GM19438 (cell line): ENCODE results near the gene LRRC7.
"Not testable (repeated sequence)": the region's sequence is repeated elsewhere in the genome, so short reads cannot be mapped to it uniquely, and the experiment has no call there.

Experiments used
- ATAC-seq: cut with Tn5 transposase; IDR thresholded peaks from one replicate; pipeline ENCODE4 v1.9.1; 2021; ENCODE audit warnings: low read depth; ENCODE audit not compliant: unreplicated experiment

LRRC7 gene

DNA sequence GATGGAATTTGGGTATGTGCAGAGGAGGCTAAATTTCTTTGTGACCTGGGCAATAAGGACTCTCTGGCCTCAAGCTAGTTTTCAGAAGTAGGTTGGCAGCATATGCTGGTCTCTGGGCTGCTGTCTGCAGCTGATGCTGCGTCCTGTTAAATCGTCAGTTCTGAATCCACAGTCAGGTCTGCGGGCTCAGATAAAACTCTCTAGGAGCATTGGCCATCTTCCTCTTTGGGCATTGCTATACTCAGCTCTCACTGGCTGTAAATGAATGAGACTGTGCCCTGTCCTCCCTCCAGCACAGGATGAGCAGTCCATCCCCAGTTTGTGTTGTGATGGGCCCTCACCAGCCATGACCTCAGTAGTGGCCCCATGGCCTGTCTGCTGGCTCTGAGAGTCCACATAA lies 365.0 kb downstream of the LRRC7 start:
- ATAC-seq = no peak

DNA sequence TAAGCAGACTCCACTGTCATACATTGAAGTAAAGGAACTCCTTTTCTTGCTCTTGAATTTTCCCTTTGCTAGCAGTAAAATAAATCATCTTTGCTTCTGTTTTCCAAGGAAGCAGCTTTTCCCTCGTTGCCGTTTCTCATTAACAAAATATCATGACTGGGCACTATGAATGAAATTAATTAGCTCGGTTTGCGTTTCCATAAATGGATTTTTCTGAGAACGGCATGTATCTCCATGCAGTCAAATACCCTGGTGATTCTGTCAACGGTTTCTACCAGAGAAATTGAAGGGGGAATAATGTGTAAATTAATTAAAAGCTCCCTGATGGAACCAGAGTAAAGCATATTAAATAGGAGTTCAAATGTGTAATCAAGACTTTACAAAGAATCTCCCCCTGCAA lies 372.5 kb downstream of the LRRC7 start:
- no peak for ATAC-seq

DNA sequence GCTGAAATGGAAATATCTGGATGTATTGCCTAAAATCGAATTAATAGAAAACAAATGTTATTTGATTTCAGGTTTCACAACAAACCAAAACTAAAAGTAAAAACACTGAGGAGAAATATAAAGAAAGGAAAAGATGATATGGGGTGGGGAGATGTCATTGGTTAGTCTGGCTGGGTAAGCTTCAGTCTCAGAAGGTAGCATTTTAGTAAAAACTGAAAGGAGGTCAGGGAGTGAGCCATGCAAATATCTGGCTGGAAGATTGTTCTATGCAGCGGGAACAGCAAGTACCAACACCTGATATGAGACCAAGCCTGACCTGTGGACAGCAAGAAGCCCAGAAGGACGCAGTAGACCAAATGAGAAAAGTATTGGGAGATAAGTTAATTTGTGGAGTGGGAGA lies 373.1 kb downstream of the LRRC7 start:
- no peak for ATAC-seq

DNA sequence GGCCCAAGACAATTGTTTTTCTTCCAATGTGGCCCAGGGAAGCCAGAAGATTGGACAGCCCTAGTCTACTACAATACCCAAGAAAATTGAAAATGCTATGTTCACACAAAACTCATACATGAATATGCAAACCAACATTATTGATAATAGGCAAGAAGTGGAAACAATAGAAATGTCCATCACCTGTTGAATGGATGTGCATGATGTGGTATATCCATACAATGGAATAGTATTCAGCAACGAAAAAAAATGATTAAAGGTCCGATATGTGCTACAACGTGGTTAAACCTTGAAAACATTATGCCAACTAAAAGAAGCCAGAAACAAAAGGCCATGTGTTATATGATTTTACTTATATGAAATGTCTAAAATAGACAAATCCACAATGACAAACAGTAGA lies 375.3 kb downstream of the LRRC7 start:
- ATAC-seq = no peak

DNA sequence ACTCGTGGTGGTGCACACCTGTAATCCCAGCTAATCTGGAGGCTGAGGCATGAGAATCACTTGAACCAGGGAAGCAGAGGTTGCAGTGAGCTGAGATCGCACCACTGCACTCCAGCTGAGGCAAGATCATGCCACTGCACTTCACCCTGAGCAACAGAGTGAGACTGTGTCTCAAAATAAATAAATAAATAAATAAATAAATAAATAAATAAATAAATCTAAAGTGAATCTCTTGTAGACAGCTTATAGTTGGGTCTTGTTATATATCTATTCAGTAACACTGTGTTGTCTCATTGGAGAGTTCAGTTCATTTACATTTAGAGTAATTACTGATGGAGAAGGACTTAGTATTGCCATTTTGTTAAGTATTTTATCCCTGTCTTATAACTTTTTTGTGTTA lies 379.2 kb downstream of the LRRC7 start:
- no peak for ATAC-seq

DNA sequence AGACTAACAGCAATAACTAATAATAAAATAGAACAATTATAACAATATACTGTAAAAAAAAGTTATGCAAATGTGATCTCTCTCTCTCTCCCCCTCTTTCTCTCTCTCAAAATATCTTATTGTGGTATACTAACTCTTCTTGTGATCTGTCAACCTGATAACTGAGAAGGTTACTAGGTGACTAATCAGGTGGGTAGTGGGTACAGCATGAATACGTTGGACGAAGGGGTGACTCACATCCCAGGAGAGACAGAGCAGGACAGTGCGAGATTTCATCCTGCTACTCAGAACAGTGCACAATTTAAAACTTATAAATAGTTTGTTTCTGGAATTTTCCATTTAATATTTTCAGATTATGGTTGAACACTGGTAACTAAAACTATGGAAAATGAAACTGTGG lies 380.1 kb downstream of the LRRC7 start:
- no peak for ATAC-seq

DNA sequence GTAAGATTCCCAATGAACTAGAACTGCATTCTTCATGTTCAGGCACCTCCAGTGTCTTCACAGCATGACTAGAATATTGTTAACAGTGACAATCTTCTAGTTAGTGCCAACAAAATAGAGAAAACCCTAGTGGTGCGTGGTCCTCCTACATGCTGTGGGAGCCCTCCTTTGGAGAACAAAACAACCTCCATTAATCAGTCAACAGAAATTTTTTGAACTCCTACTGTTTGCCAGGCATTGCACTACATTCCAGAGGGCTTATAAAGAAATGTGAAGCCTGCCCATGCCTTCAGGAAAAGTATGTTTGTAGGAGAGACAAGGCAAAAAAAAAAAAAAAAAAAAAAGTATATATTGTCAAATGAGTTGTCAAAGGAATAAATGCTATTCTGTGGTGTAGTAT lies 385.0 kb downstream of the LRRC7 start:
- no peak for ATAC-seq

DNA sequence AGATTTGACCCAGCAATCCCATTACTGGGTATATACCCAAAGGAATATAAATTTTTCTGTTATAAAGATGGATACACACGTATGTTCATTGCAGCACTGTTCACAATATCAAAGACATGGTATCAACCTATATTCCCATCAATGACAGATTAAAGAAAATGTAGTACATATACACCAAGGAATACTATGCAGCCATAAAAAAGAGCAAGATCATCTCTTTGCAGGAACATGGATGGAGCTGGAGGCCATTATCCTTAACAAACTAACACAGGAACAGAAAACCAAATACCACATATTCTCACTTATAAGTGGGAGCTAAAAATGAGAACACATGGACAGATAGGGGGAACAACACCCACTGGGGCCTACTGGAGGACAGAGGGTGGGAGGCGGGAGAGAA lies 394.7 kb downstream of the LRRC7 start:
- ATAC-seq = not testable (repeated sequence)

DNA sequence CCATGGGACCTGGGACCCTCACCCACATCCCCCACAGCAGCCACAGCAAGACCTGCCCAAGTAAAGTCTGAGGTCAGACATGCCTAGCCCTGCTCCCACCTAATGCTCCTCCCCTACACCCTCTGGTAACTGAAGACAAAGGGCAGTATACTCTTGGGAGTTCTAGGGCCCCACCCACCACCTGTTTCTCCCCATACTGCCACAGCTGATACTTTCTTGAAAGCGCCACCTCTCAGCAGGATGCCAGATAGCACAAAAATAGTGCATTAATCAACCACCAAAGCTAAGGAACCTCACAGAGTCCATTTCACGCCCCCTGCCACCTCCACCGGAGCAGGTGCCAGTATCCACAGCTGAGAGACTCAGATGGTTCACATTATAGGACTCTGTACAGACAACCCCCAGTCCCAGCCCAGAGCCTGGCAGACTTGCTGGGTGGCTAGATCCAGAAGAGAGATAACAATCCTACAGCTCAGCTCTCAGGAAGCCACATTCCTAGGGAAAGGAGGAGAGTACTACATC lies 399.6 kb downstream of the LRRC7 start:
- no peak for ATAC-seq

DNA sequence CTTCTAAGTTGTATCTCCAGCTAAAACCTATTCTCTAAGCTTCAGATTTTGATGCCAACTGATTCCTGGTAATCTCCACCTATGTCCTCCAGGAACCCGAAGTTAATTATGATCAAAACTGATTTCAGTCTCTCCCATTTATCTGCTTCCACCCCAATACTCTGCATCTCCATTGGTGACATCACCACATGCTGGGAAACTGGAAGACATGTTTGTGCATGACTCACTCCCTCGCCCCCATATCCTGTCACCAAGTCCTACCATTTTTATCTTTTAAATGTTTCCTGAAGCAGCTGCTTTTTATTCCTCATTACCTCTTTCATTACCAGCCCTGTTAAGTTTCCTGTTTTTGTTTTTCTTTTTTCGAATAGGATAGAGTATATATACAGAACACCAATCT lies 409.2 kb downstream of the LRRC7 start:
- ATAC-seq = no peak

DNA sequence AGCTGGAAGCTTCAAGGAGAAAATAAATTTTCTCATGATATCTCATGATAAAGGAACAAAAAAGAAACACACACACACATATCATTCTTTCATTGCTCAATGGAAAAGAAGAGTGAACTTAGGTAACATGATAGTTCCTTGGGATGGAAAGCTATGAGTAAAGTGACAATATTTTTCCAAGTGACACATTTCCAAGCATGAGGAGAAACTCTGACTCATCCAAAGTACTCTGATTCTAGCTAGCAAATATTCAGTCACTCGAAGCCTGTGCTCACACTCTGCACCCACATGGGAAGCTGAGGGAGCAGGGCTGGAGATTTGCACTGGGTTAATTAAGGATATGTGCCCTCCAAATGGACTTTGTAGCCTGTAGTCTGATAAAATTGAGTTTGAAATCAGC lies 415.3 kb downstream of the LRRC7 start:
- ATAC-seq = no peak

DNA sequence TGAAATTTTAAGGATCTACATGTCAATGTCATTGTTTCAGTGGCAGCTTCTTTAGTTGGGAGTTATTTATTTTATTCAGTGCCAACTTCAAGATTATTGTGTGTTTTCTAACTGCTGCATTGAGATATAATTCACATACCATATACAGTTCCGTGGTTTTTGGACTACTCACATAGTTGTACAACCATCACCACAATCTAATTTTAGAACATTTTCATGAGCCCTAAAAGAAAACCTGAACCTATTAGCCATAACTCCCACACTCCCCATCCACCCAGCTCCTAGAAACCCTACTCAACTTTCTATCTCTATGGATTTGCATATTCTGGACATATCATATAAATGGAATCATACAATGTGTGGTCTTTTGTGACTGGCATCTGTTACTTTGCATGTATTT lies 417.7 kb downstream of the LRRC7 start:
- no peak for ATAC-seq

DNA sequence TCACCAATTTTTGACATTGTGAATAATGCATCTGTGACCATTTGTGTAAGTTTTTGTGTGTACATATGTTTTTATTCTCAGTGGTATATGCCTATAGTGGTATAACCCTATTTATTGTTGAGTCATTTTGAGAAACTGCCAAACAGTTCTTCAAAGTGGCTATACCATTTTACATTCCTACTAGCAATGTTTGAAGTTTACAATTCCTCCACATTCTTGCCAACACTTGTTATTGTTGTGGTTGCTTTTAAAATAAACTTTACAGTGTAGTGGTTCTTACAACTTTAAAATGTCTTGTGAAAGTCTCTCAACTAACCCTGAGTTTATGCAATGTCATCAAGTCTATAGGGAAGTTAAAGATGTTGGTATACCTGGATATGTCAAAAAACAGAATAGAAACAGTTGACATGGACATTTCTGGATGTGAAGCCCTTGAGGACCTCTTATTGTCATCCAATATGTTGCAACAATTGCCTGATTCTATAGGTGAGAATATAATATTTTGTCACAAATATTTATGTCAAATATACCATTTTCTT lies 418.2 kb downstream of the LRRC7 start:
- ATAC-seq = no peak

DNA sequence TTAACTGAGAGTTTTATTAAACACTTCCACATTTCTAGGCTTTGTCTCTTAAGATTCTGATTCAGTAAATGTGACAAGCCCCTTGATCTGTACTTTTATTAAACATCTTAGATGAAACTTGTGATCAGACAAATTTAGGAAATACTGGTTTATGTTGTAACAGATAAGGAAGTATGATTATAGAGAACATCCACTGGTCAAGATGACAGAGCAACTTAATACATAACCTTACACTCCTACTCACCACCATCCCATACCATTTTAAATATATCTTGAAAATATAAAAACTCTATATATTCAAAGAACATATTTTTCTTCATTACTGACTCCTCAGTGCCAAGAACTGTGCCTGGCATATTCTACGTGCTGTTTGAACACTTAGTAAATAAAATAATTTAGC lies 420.2 kb downstream of the LRRC7 start:
- no peak for ATAC-seq

DNA sequence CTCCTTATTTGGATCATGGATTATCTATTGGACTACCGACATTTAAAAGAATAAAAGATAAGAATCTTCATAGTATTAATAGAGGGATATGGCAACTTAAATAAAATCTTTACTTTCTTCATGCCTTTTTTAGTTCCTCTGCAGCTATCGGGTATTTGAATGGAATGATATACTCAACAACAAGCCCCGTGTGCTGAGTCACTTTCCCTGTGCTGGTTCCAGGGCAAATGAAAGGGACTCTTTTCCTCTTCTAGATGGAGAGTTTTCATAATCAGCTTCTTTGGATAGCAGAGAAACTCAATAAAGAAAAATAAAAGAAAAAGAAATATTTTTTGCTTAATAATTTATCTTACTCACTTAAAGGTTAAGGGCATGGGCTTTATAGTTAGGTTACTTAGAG lies 423.9 kb downstream of the LRRC7 start:
- ATAC-seq = no peak

DNA sequence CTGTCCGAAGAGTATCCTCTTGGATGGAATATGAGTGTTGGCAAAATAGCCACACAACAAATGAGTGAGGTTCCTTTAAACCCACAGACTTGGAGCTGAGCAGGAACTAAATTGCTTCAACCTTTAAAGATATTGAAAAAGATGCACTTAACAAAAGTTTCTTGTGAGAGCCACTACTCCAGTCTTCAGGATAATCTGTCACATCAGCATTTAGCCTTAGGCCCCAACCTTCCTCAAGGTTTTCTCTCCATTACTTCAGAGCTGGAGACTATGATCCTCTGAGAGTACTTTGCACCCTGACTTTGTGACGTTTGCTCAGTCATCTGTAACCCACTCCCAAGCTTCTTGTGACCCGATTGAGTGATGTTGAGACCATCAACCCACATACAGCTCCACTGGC lies 424.9 kb downstream of the LRRC7 start:
- no peak for ATAC-seq

DNA sequence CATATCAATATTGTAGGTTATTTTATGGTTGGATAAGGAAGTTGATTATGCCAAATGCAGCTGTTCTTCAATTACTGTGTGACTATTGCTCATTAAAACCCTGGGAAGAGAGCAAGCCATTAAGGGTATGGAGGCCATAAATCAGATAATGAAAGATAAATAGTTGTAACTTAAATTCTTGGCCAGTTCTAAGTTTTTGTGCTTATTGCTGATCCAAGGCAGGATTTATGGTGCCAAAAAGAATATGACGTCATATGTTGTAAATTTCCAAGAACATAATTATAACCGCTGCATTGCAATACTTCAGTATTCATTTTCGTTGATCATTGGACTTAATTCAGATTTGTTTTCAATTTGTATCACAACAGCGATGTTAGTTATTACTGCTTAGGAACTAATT lies 426.1 kb downstream of the LRRC7 start:
- no peak for ATAC-seq

DNA sequence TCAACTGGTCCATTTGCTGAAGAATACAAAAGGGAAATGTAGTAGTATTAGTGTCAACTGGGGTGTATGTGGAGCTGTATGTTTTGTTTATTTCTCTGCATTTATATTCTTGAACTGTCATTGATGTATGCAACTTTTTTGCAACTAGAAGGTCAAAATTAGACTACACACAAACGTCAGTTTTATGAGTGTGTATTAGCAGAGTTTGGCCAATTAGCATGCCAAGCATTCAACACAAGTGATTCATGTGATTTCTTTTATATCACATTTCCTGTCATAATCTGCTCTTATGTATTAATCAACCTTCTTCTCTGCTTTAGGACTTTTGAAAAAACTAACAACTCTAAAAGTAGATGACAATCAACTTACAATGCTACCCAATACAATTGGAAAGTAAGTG lies 426.5 kb downstream of the LRRC7 start:
- ATAC-seq = no peak

DNA sequence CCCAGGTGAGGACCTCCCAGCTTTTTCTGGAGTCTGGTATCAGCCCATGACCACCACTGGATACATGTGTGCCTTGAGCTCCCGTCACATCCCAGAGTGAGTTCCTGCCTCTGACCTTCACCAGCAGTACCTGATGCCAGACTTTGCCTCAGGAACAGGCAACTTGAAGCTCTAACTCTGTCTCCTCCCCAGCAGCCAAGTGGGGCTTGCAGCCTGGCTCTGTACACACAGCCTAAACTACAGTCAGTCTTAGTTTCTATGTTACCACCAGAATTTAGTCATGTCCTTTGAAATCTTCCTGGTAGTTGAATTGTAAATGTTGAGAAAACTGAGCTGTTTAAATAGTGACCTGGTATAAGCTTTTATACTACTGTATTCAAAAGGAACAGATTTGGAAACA lies 431.1 kb downstream of the LRRC7 start:
- ATAC-seq = no peak

DNA sequence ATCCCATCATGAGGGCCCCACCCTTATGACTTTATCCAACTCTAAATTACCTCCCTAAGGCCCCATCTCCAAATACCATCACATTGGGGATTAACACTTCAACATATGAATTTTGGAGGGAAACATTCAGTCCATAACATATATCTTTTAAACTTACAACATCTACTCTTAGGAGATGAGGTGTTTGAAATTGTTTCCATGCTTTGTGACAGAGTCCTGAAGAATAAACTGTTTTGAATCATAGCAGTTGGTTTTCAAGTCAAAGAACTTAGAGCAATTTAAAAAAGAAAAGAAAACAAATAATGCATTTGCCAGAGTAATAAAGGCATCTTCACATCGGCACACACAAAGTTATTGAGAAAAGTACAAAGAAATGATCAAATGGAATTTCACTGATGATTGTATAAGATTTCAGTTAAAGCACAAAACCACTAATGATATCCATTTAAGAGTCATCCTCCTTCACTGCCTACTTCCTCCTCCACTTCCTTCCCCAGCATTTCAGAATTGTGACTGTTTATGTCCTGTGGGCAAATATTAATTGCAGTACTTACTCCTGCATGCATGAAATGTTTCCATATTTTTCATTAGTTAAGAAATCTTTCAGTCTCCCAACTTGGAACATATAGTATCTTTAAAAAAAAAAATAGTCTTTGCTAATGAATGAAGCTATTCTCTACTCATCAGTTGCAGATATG lies 435.6 kb downstream of the LRRC7 start:
- ATAC-seq = no peak

DNA sequence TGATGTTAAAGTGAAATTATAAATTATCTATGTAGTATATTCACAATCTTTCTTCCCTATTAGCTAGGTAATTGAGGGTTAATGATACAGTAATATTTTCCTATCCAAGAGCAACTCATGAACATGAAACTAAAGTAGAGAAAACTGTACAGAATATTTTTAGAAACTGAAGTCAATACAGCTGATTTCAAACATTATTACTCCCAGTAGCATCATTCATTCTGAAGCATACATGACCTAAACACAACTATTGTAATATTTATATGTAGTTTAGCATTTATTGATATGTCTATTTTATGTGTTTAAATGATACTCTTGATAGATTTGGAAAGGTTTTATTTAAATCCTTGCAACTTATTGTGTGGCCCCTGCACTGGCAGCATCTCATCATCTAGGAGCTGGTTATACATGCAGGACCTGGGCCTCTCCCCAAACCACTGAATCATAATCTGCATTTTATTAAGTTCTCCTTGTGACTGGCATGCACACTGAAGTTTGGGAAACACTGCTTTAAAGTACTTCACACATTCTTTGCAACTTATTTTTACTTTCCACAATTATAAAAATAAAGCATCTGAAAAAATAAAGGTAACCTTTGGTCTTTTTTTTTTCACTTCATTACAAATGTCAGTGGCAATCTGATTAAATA lies 437.8 kb downstream of the LRRC7 start:
- ATAC-seq = no peak

DNA sequence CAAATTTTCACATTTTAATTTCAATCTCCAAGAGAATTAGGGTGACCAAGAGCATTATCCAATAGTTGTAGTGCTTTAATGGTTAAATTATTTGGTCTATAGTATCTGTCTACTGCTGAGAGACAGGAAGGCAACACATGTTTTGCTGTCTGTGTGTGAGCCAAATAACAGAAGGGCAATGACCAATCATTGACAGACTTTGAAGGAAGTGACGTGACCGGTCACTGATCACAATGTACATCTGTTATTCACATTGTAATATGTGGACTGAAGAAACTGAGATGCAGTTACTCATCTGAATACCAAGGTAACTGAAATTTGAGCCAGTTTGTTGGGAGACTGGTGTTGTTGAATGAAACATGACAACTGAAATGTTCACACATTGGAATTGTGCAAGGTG lies 440.9 kb downstream of the LRRC7 start:
- ATAC-seq = no peak
